SK-N-SH (cell line): ENCODE data around the gene PFKFB3. TPM values are rescaled to one million over a fixed set of nuclear protein-coding genes. Genes with fewer than 3 reads are reported as not detected.

Experiments
- CTCF ChIA-PET: fragments of 300-600, 350-600 bp; formaldehyde crosslinking; extraction: SDS; loops from one replicate; lab custom pipeline; 2021; lab: Yijun Ruan, JAX
- POLR2A ChIA-PET: fragments of 350-600 bp; sonication (Branson Sonifier 250); formaldehyde crosslinking; extraction: SDS; loops from one replicate; lab custom pipeline; 2020; ENCODE audit warnings: antibody characterized with exemption, inconsistent platforms; lab: Yijun Ruan, JAX
- DNase-seq: peaks from one replicate; pipeline ENCODE4 v3.0.0; 2012
- H2AFZ ChIP-seq: fragments of 200-600 bp; sonication (generic); 2 replicates; pipeline ENCODE4 v1.8.1; 2016; ENCODE audit warnings: antibody characterized with exemption, mild to moderate bottlenecking, low read depth
- H3F3A ChIP-seq: fragments of 200-600 bp; sonication (generic); replicated peaks from 2 replicates; pipeline ENCODE3; 2016; ENCODE audit warnings: antibody characterized with exemption, mild to moderate bottlenecking; ENCODE audit not compliant: insufficient read depth
- H3K27ac ChIP-seq, 2 experiments: fragments of 200-500 bp in 1 of 2; fragments of 200-600 bp in 1 of 2; sonication (Bioruptor generic) in 1 of 2; sonication (generic), shearing (Covaris generic) in 1 of 2; 2 replicates each; pipeline versions ENCODE4 v1.5.1 to v1.6.1; 2014 to 2016; ENCODE audit warnings: low read depth in 2 of 2, inconsistent platforms in 1 of 2, low read length in 1 of 2, mild to moderate bottlenecking in 1 of 2, mixed read lengths in 1 of 2
- H3K27me3 ChIP-seq: fragments of 200-600 bp; sonication (generic), shearing (Covaris generic); 2 replicates; pipeline ENCODE4 v1.6.1; 2016; ENCODE audit warnings: mixed run types; ENCODE audit not compliant: insufficient read depth
- H3K36me3 ChIP-seq, 2 experiments: fragments of 200-500 bp in 1 of 2; fragments of 200-600 bp in 1 of 2; sonication (Bioruptor generic) in 1 of 2; sonication (generic) in 1 of 2; replicated peaks in 1 of 2; 2 replicates each; pipeline versions ENCODE3 to v1.5.1; 2014 to 2016; ENCODE audit warnings: low read length in 1 of 2, mild to moderate bottlenecking in 1 of 2; ENCODE audit not compliant: insufficient read depth in 2 of 2, control insufficient read depth in 1 of 2
- H3K4me1 ChIP-seq, 2 experiments: fragments of 200-500 bp in 1 of 2; fragments of 200-600 bp in 1 of 2; sonication (Bioruptor generic) in 1 of 2; sonication (generic), shearing (Covaris generic) in 1 of 2; 2 replicates each; pipeline versions ENCODE4 v1.5.1 to v1.6.1; 2014 to 2016; ENCODE audit warnings: low read depth in 1 of 2, low read length in 1 of 2, mixed run types in 1 of 2; ENCODE audit not compliant: insufficient read depth in 2 of 2, control insufficient read depth in 1 of 2
- H3K4me2 ChIP-seq: fragments of 200-600 bp; sonication (generic), shearing (Covaris generic); 2 replicates; pipeline ENCODE4 v1.6.1; 2017; ENCODE audit warnings: mixed run types
- H3K4me3 ChIP-seq, 2 experiments: fragments of 200-500 bp in 1 of 2; fragments of 200-600 bp in 1 of 2; sonication (Bioruptor generic) in 1 of 2; sonication (generic), shearing (Covaris generic) in 1 of 2; 2 replicates each; pipeline versions ENCODE4 v1.5.1 to v1.8.1; 2014 to 2016; ENCODE audit warnings: low read depth in 2 of 2, inconsistent platforms in 1 of 2, low read length in 1 of 2, mild to moderate bottlenecking in 1 of 2, mixed read lengths in 1 of 2, moderate library complexity in 1 of 2
- H3K79me2 ChIP-seq: fragments of 200-600 bp; sonication (generic); 2 replicates; pipeline ENCODE4 v1.8.1; 2017; ENCODE audit warnings: mild to moderate bottlenecking; ENCODE audit not compliant: insufficient read depth
- H3K9ac ChIP-seq: fragments of 200-600 bp; sonication (generic); 2 replicates; pipeline ENCODE4 v1.6.1; 2017; ENCODE audit warnings: mixed run types
- H3K9me2 ChIP-seq: fragments of 200-600 bp; sonication (generic); 2 replicates; pipeline ENCODE4 v1.6.1; 2017; ENCODE audit warnings: mixed run types
- H3K9me3 ChIP-seq: fragments of 200-600 bp; sonication (generic); 2 replicates; pipeline ENCODE4 v1.6.1; 2017; ENCODE audit warnings: mixed run types, mild to moderate bottlenecking, moderate library complexity
- H4K20me1 ChIP-seq: fragments of 200-600 bp; sonication (generic); 2 replicates; pipeline ENCODE4 v1.6.1; 2017; ENCODE audit warnings: mild to moderate bottlenecking, mixed run types; ENCODE audit not compliant: insufficient read depth
- CHD2 ChIP-seq: fragments of 150-350 bp; IDR thresholded peaks from 2 replicates; pipeline ENCODE4 v1.6.1; 2018; ENCODE audit warnings: low read length; ENCODE audit not compliant: partially characterized antibody
- EP300 ChIP-seq, 2 experiments: IDR thresholded peaks; 2 replicates each; pipeline versions ENCODE4 v1.4.0 to v1.6.1; 2012; ENCODE audit warnings: borderline replicate concordance in 1 of 2, low read depth in 1 of 2, low read length in 1 of 2
- FOSL2 ChIP-seq: IDR thresholded peaks from 2 replicates; pipeline ENCODE4 v1.4.0; 2012; ENCODE audit warnings: low read depth, mild to moderate bottlenecking, moderate library complexity, borderline replicate concordance
- FOXJ3 ChIP-seq: sonication (generic); formaldehyde crosslinking; IDR thresholded peaks from 2 replicates; pipeline ENCODE4 v1.5.1; 2020; ENCODE audit warnings: mild to moderate bottlenecking, missing genetic modification reagents
- GABPA ChIP-seq: IDR thresholded peaks from 2 replicates; pipeline ENCODE4 v1.4.0; 2012; ENCODE audit warnings: low read depth, mild to moderate bottlenecking
- GATA2 ChIP-seq: sonication (generic); formaldehyde crosslinking; IDR thresholded peaks from 2 replicates; pipeline ENCODE4 v1.5.0; 2020; ENCODE audit warnings: mild to moderate bottlenecking, missing genetic modification reagents
- JUND ChIP-seq: IDR thresholded peaks from 2 replicates; pipeline ENCODE4 v1.4.0; 2012
- MAX ChIP-seq: IDR thresholded peaks from 2 replicates; pipeline ENCODE4 v1.4.0; 2012; ENCODE audit warnings: low read depth
- POLR2AphosphoS5 ChIP-seq: IDR thresholded peaks from 2 replicates; pipeline ENCODE4 v1.6.1; 2012; ENCODE audit warnings: low read depth, low read length
- RAD21 ChIP-seq: IDR thresholded peaks from 2 replicates; pipeline ENCODE4 v1.6.1; 2012; ENCODE audit warnings: mild to moderate bottlenecking, low read length
- RCOR1 ChIP-seq: fragments of 150-350 bp; IDR thresholded peaks from 2 replicates; pipeline ENCODE4 v1.6.1; 2017; ENCODE audit warnings: antibody characterized with exemption, low read length
- SIN3A ChIP-seq: IDR thresholded peaks from 2 replicates; pipeline ENCODE4 v1.6.1; 2012; ENCODE audit warnings: low read depth, mild to moderate bottlenecking, low read length, moderate library complexity, borderline replicate concordance
- SMC3 ChIP-seq: IDR thresholded peaks from 2 replicates; pipeline ENCODE4 v1.6.1; 2012; ENCODE audit warnings: low read depth, low read length, improper control_type of control experiment
- TAF1 ChIP-seq: IDR thresholded peaks from 2 replicates; pipeline ENCODE4 v1.6.1; 2012; ENCODE audit warnings: low read depth, mild to moderate bottlenecking, low read length, moderate library complexity, borderline replicate concordance
- USF2 ChIP-seq: fragments of 150-350 bp; IDR thresholded peaks from 2 replicates; pipeline ENCODE4 v1.6.1; 2017; ENCODE audit warnings: antibody characterized with exemption, low read length, low read depth, borderline replicate concordance
- ZBTB33 ChIP-seq: IDR thresholded peaks from 2 replicates; pipeline ENCODE4 v1.4.0; 2012; ENCODE audit warnings: low read depth, borderline replicate concordance
- WGBS: methylation state at CpG from one replicate; pipeline ENCODE4 v1.1.6; 2017; ENCODE audit warnings: low lambda C conversion rate; 5-methylcytosine and 5-hydroxymethylcytosine counted together
- polyA plus RNA-seq, 3 experiments: library from polyadenylated mRNA; depleted of rRNA; stranded (reverse); fragments of >200 nt; gene quantifications; 2 replicates each; pipeline ENCODE4 v1.2.3, GENCODE V29; 2012

PFKFB3 gene
- polyA plus RNA-seq, 1 of the 3 experiments (the other 2 are of a cell fraction) = 59.7 TPM

GRCh38 chr10:6199131-6199733 lies 3.5 kb upstream of the PFKFB3 start (continued):
- no peak for TF ChIP-seq ZBTB33

- Histone ChIP-seq H3K79me2 (peaks cover 36% of the 10 kb centered on the region), H3K9me3 (no peaks in the 10 kb centered on the region)
- no peak for TF ChIP-seq EP300 (IDR thresholded peaks at IDR 0.05; ENCODE audit: borderline replicate concordance in 1 of 2, low read depth in 1 of 2, low read length in 1 of 2)
- TF ChIP-seq FOSL2 = no peak
- no peak for TF ChIP-seq SIN3A
- TF ChIP-seq MAX = no peak
- no peak for TF ChIP-seq GABPA
- TF ChIP-seq POLR2AphosphoS5 = no peak
- TF ChIP-seq GATA2 (CRISPR knock-in tag) = no peak
- no peak for TF ChIP-seq RAD21
- no peak for TF ChIP-seq FOXJ3
- no peak for TF ChIP-seq TAF1
- TF ChIP-seq CHD2 = no peak
- no peak for TF ChIP-seq JUND
- no peak for TF ChIP-seq SMC3
- TF ChIP-seq USF2 = no peak
- TF ChIP-seq RCOR1 = no peak
- TF ChIP-seq, all 33 proteins: peak for 0
- no peaks in the 10 kb centered on the region for H3K27me3 ChIP-seq
- H3K9ac ChIP-seq = no peak overlapping the region
- 42% methylated on average over 6 of the region's 6 CpGs for WGBS
- H2AFZ ChIP-seq = no peak overlapping the region
- H3K9me2 ChIP-seq = no peaks in the 10 kb centered on the region
- no peak overlapping the region for H3K4me2 ChIP-seq
- H3K27ac ChIP-seq = no peak overlapping the region
- peaks cover 20% of the 10 kb centered on the region for H4K20me1 ChIP-seq
- DNase-seq = no peak
- peaks cover 3% of the 10 kb centered on the region for H3F3A ChIP-seq
- no peak overlapping the region for H3K4me3 ChIP-seq
- ChIA-PET POLR2A (interaction anchor here (3.1 kb wide), 1 partner anchor 201 kb away, joined by 29 read pairs; no protein-coding TSS in a partner anchor), CTCF (interaction anchor here (1.0 to 5.3 kb wide), 6 partner anchors 13 to 205 kb away, joined by 3 to 159 read pairs (median 10); no protein-coding TSS in a partner anchor)
- H3K36me3 ChIP-seq = no peaks in the 10 kb centered on the region
- H3K4me1 ChIP-seq = peaks cover 15 to 16% of the 10 kb centered on the region in 2 experiments; a peak in 3 of 4 replicates
These were observed 2.3 kb upstream of the PFKFB3 start for GRCh38 chr10:6200440-6200733.
